GM19324 (cell line): ENCODE results near the gene RLF.
"Not testable (repeated sequence)": the region's sequence is repeated elsewhere in the genome, so short reads cannot be mapped to it uniquely, and the experiment has no call there.

Experiments used
- ATAC-seq: cut with Tn5 transposase; IDR thresholded peaks from one replicate; pipeline ENCODE4 v1.9.1; 2021; ENCODE audit warnings: mild to moderate bottlenecking, moderate library complexity; ENCODE audit not compliant: unreplicated experiment, low FRiP score

The RLF gene

DNA sequence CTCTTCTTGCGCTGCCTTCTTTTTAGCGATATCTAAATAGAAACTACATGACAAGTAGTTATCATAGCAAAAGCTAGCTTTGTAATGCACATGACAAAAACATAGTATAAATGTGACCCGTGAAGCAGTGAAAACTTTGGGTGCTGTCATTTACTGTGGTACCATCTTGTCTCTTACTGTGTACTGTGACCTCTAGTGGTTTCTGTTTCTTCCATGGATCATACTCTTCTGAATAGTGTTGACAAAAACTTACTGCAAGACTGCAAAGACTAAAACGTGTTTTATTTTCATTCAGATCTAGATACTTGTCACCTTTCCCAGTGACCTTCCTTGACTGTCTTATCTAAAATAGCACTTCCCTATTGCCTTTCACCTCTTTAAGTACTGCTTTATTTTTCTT is 6.1 kb downstream of the RLF start:
- ATAC-seq = no peak

DNA sequence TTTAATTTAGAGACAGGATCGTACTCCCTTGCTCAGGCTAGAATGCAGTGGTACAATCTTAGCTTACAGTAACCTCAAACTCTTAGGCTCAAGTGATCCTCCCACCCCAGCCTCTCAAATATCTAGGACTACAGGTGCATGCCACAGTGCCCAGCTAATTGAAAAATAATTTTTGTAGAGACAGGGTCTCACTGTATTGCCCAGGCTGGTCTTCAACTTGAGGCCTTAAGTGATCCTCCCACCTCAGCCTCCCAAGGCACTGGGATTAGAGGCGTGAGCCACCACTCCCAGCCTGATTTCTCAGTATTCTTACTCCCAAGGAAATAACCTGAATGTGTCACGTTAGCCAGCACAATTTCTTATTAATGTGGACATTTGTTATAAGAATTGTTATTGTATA is 9.8 kb downstream of the RLF start:
- ATAC-seq = no peak

GRCh38 chr1:40174788-40175187 is 13.6 kb downstream of the RLF start:
- no peak for ATAC-seq

DNA sequence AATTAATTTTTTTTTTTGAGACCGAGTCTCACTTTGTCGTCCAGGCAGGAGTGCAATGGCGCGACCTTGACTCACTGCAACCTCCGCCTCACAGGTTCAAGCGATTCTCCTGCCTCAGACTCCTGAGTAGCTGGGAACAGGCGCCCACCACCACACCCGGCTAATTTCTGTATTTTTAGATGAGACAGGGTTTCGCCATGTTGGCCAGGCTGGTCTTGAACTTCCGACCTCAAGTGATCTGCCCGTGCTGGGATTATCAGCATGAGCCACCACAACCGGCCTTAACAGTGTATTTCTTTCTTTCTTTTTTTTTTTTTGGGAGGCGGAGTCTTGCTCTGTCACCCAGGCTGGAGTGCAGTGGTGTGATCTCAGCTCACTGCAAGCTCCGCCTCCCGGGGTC is 15.8 kb downstream of the RLF start:
- not testable (repeated sequence) for ATAC-seq

DNA sequence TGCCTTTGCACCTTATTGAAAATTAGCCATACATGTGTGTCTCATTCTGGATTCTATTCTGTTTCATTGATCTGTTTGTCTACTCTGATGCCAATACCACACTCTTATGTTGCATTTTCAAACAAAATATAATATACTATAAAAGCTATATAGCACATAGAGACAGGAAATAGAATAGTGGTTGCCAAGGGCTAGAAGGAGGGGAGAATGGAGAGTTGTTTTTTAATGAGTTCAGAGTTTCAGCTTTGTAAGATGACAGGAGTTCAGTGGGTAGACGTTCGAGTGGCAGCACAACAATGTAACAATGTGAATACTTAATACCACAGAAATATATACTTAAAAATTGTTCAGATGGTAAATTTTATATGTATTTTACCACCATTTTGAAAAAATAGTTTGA is 17.0 kb downstream of the RLF start:
- ATAC-seq = no peak

GRCh38 chr1:40179496-40180089 is 18.4 kb downstream of the RLF start:
- ATAC-seq = no peak

DNA sequence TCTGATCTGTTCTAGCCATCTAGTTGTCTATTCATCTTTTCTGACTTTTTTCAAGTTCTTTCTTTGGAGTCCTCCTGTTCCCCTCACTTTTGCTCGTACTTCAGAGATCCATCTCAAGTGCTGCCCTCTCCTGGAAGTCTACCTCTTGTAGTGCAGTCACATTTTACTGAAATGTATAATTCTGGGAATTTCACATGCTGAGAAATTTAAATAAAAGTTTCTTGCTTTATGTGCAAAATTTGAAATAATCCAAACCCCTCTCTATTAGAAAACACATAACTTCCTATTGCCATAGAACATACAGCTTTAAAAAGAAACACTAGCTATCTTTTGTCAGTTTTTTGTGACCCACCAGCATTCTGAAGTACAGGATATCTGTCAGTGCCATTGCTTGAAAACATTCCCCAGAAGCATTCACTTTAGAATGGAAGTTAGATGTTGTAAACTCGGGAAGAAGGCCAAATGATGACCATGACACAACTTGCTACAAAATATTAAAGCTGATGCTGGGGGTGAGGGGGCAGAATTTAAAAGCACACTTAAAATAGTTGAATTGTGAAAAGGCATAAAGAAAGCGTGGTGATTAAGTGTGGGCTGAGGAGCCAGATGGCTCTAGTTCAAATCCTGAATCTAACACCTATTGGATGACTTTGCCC is 22.0 kb downstream of the RLF start:
- no peak for ATAC-seq

- ATAC-seq = no peak
Measured at GRCh38 chr1:40184193-40184592, 23.0 kb downstream of the RLF start.

DNA sequence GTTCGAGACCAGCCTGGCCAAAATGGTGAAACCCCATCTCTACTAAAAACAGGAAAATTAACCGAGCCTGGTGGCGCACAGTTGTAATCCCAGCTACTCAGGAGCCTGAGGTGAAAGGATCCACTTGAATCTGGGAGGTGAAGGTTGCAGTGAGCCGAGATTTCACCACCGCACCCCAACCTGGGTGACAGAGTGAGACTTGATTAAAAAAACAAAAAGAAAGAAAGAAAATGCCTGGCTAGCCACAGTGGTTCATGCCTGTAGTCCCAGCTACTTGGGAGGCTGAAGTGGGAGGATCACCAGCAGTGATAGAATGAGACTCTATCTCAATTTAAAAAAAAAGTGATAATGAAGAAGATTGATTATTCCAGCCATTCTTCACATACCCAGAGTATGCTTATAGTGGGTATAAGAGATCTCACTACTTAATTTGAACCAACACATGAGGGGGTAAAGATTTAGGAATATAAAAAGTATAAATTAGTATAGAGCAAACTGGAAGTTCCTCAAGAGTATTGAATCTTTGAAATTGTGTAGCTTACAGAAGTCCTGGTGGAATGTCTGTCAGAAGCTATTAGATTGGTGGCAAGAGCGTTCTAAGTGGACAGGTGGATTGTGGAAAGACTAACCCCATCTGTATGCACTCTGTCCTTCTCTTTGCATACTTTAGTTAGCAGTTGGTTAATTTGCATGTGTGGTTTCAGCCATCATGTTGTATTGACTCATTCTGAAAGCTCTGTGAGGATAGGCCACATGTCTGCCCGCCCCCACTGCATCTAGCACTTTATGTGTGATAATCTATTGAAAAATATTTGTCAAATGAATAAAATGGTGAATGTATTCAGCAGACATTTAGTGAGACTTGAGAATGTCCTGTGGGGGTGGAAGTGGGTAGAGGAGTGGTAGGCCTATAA is 25.0 kb downstream of the RLF start:
- peak; percentile 92 for ATAC-seq

- ATAC-seq = no peak
Measured at GRCh38 chr1:40187399-40187798, 26.2 kb downstream of the RLF start.

GRCh38 chr1:40194639-40195038 is 33.5 kb downstream of the RLF start:
- not testable (repeated sequence) for ATAC-seq

GRCh38 chr1:40197656-40198055 is 36.5 kb downstream of the RLF start:
- ATAC-seq = no peak

GRCh38 chr1:40199126-40199525 is 37.9 kb downstream of the RLF start:
- no peak for ATAC-seq

DNA sequence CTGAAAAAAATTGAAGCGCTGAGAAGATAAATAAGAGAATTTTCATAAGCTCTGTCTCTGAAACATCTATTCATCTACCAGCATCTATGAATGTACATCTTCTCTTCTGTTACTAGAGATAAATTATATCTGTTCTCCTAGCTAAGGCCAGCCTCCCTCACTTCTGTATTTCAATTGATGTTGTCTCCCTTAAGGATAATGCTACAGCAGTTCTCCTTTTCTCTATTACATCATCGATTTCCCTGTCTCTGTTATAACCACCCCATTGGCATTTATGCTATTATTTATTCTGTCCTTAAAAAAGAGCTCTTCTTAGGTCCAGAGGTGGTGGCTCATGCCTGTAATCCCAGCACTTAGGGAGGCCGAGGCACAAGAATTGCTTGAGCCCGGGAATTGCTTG is 43.7 kb downstream of the RLF start:
- no peak for ATAC-seq

GRCh38 chr1:40210511-40211204 is 49.5 kb downstream of the RLF start:
- no peak for ATAC-seq

DNA sequence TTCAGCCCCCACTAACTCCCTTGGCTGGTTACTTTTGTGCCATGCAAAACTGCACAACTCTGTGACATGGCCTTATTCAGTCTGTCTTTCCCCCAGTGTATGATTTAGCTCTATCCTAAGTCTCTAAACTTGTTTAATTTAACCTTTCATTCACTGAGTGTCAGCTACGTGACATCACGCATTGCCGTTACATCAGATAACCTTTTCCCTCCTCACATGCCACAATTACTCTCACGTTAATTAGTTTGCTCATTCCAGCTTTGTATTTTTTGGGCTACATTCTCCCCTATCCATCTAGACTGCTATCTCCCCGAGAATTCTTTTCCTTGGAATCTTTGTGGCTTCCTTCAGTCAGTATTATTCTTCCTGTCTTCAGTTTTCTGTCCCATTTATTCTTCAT is 57.1 kb downstream of the RLF start:
- ATAC-seq = no peak

DNA sequence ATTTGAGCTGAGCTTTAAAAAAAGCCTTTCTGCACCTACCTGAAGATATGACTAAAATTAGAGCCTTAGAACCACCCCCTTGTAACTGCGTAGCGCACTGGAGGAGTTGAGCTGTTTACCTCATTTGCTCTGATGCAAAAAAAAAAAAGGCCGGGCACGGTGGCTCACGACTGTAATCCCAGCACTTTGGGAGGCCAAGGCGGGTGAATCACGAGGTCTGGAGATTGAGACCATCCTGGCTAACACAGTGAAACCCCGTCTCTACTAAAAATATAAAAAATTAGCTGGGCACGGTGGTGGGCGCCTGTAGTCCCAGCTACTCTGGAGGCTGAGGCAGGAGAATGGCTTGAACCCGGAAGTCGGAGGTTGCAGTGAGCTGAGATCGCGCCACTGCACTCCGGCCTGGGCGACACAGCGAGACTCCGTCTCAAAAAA is 60.3 kb downstream of the RLF start:
- not testable (repeated sequence) for ATAC-seq

DNA sequence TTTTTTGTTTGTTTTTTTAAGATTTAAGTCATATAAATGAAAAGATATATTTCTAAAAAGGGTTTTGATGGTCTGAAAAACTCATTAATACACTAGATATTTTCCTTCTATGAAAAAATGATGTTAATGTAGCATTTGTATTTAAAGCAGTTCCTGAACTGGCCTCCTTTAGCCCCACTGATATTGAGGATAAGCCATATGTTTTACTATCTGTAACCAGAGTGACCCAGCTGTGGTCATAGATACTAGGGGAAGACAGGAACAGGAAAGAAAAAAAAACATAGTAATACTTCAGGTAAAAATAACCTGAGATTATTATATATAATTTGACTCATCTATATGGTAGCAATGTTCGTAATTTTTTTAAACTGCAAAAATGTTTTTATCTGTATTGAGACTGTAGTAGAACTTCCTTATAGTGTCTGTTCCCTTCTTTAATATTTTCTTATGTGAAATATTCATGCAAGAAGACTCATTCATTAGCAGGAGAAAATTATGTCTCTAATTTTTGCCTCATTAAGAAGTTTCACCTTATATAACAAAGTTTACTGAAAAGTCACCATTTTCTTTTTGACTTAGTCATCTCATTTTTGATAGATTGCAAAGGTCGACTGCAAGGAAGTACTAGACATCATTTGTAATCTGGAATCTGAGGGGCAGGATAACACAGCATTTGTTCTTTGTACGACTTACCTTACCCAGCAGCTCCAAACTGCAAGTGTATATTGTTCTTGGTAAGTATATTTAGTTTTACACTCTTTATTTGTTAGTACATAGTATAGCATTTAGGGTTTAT is 61.0 kb downstream of the RLF start:
- ATAC-seq = no peak

- ATAC-seq = no peak
Measured at GRCh38 chr1:40224040-40224439, 62.9 kb downstream of the RLF start.

- ATAC-seq = no peak
Measured at GRCh38 chr1:40226192-40226591, 65.0 kb downstream of the RLF start.
